NB4 (cell line): Measurements from ENCODE around the gene KCNMB2.

ENCODE experiments used
- CTCF ChIP-seq: IDR thresholded peaks from one replicate; pipeline ENCODE4 v1.5.1; 2012; ENCODE audit warnings: low read depth, low read length
- MAX ChIP-seq: IDR thresholded peaks from 2 replicates; pipeline ENCODE4 v1.6.1; 2011; ENCODE audit warnings: low read depth, low read length
- POLR2A ChIP-seq: IDR thresholded peaks from 2 replicates; pipeline ENCODE4 v1.6.1; 2011; ENCODE audit warnings: mild to moderate bottlenecking; ENCODE audit not compliant: insufficient read length; ENCODE audit errors: extremely low read depth

GRCh38 chr3:178568155-178568731, 32.0 kb downstream of the KCNMB2 start:
- no peak for TF ChIP-seq CTCF
- TF ChIP-seq MAX: no peak
- no peak for TF ChIP-seq POLR2A
